ENCODE data around the gene PRDM16.

Gene PRDM16

DNA sequence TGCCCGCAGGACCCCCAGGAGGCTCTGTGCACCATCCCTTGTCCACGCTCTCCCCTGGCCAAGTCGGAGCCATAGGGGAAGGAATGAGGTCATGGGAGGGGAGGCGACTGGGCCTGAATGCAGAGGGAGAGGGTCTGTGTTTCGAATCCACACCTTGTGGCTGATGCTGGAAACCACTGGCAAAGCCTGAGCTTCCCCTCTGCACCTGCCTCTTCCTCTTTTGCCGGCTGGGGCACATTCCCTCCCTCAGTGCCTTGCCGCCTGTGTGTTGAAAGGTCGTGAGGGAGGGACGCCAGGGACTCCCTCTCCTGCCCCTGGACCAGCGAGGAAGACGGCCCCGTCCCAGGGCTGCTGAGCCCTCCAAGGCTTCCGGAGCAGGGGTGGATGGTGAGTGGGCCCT lies 27.3 kb downstream of the PRDM16 start:
- Histone ChIP-seq H3K4me3 (ENCODE audit: low read length in 2 of 2) (no peak overlapping the region), H3K27me3 (ENCODE audit: control insufficient read depth in 1 of 2, insufficient read depth in 2 of 2, low read length in 2 of 2) (no peaks in the 10 kb centered on the region)

DNA sequence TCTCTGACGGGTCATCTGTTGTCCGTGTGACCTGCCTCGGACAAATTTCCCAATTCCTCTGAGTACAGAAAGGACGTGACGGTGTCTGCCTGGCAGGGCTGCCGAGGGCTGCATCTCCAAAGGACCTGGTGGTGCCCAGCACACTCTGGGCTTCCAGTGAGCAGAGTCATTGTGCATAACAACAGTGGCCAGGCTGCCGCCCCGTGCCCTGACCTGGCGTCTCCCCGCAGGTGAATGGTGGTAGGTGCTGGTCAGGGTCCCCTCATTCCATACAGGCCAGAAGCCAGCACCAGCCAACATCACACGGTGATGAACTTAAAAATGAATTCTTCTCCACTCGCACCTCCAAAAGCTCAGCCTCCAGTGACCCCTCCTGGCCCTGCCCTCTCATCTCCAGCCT lies 28.2 kb downstream of the PRDM16 start:
- Histone ChIP-seq H3K27ac (ENCODE audit: low read length) (no peak overlapping the region), H3K4me1 (ENCODE audit: control insufficient read depth, insufficient read depth, low read length) (peaks cover 3% of the 10 kb centered on the region), H3K36me3 (ENCODE audit: control insufficient read depth in 2 of 2, insufficient read depth in 2 of 2, low read length in 2 of 2) (no peaks in the 10 kb centered on the region), H3K9ac (ENCODE audit: low read length in 2 of 2) (no peak overlapping the region), H3K27me3 (ENCODE audit: control insufficient read depth in 1 of 2, insufficient read depth in 2 of 2, low read length in 2 of 2) (no peaks in the 10 kb centered on the region), H3K4me3 (ENCODE audit: low read length in 2 of 2) (no peak overlapping the region), H3K9me3 (ENCODE audit: control insufficient read depth in 2 of 2, low read length in 2 of 2) (no peaks in the 10 kb centered on the region)

More for the DNA sequence above, 27.3 kb downstream of the PRDM16 start:
- Histone ChIP-seq H3K9ac (ENCODE audit: low read length in 2 of 2) (no peak overlapping the region), H3K27ac (ENCODE audit: low read length) (no peak overlapping the region), H3K36me3 (ENCODE audit: control insufficient read depth in 2 of 2, insufficient read depth in 2 of 2, low read length in 2 of 2) (no peaks in the 10 kb centered on the region), H3K4me1 (ENCODE audit: control insufficient read depth, insufficient read depth, low read length) (peaks cover 3% of the 10 kb centered on the region), H3K9me3 (ENCODE audit: control insufficient read depth in 2 of 2, low read length in 2 of 2) (no peaks in the 10 kb centered on the region)

DNA sequence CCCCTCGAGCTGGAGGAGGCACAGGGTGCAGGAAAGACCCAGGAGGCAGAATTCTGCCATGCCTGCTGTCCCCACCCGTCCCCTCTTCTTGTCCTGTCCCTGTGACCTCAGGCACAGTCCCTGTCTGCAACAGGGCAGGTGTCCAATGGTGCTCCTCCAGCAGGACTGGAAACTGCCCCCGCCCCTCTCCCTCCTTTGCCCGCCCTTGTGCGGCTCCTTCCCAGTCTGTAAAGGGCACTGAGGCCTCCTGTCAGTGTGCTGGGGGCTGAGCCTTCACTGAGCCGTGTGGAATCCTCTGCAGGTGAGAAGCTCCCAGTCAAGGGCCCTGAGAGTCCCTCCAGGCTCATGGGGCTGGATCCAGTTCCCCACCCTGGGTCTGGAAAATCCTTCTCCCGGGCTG lies 28.9 kb downstream of the PRDM16 start:
- no peaks in the 10 kb centered on the region for H3K27me3 ChIP-seq (ENCODE audit: control insufficient read depth in 1 of 2, insufficient read depth in 2 of 2, low read length in 2 of 2)
- no peaks in the 10 kb centered on the region for H3K36me3 ChIP-seq (ENCODE audit: control insufficient read depth in 2 of 2, insufficient read depth in 2 of 2, low read length in 2 of 2)
- peaks cover 3% of the 10 kb centered on the region for H3K4me1 ChIP-seq (ENCODE audit: control insufficient read depth, insufficient read depth, low read length)
- H3K9me3 ChIP-seq (ENCODE audit: control insufficient read depth in 2 of 2, low read length in 2 of 2) = no peaks in the 10 kb centered on the region
- H3K4me3 ChIP-seq (ENCODE audit: low read length in 2 of 2) = no peak overlapping the region
- H3K27ac ChIP-seq (ENCODE audit: low read length) = no peak overlapping the region
- no peak overlapping the region for H3K9ac ChIP-seq (ENCODE audit: low read length in 2 of 2)

- no peak overlapping the region for H3K9ac ChIP-seq (ENCODE audit: low read length in 2 of 2)
- H3K9me3 ChIP-seq (ENCODE audit: control insufficient read depth in 2 of 2, low read length in 2 of 2) = no peaks in the 10 kb centered on the region
- no peaks in the 10 kb centered on the region for H3K27me3 ChIP-seq (ENCODE audit: control insufficient read depth in 1 of 2, insufficient read depth in 2 of 2, low read length in 2 of 2)
- no peaks in the 10 kb centered on the region for H3K36me3 ChIP-seq (ENCODE audit: control insufficient read depth in 2 of 2, insufficient read depth in 2 of 2, low read length in 2 of 2)
- H3K4me1 ChIP-seq (ENCODE audit: control insufficient read depth, insufficient read depth, low read length) = peaks cover 3% of the 10 kb centered on the region
- H3K4me3 ChIP-seq (ENCODE audit: low read length in 2 of 2) = no peak overlapping the region
- no peak overlapping the region for H3K27ac ChIP-seq (ENCODE audit: low read length)
These were observed 30.9 kb downstream of the PRDM16 start for GRCh38 chr1:3099861-3100260.

DNA sequence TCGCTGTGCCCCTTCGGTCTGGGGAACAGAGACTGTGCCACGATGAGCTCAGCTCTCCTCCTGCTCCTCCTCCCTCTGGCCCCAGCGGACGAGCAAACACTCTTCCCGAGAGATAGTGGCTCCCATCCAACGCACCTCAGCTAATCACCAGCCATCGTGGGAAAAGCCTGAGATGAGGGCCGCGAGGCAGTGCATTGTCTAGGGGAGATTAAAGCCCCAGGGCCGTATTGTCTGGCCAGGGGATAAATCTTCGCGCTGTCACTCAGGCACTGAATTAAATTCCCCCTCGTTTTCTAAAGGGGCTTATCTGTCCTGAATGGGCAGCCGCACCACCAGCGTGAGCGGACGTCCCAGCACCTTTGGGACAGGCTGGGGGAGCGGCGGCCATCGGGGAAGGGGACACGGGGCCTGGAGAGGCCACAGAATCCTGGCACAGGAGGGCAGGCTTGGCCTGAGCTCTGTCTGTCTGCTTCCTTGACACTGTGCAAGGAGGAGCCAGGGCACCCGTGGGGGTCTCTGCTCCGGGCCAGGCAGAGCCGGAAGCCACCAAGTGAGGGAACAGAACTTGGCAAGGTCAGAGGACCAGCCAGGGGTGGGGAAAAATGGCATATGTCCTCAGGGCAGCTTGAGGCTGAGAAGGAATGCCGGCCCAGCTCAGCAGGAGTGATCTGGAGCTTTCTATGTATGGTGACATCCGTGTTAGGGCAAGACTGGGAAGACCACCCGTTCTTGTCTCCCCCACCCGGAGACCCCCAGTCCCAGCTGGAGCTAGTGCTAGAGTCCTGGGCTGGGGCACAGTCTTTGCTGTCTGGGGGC lies 32.3 kb downstream of the PRDM16 start:
- H3K4me1 ChIP-seq (ENCODE audit: control insufficient read depth, insufficient read depth, low read length) = peaks cover 3% of the 10 kb centered on the region
- H3K27ac ChIP-seq (ENCODE audit: low read length) = no peak overlapping the region
- no peak overlapping the region for H3K4me3 ChIP-seq (ENCODE audit: low read length in 2 of 2)
- no peaks in the 10 kb centered on the region for H3K9me3 ChIP-seq (ENCODE audit: control insufficient read depth in 2 of 2, low read length in 2 of 2)
- H3K36me3 ChIP-seq (ENCODE audit: control insufficient read depth in 2 of 2, insufficient read depth in 2 of 2, low read length in 2 of 2) = no peaks in the 10 kb centered on the region
- peaks cover 0 to 1% of the 10 kb centered on the region in 2 donors for H3K27me3 ChIP-seq (ENCODE audit: control insufficient read depth in 1 of 2, insufficient read depth in 2 of 2, low read length in 2 of 2)
- no peak overlapping the region for H3K9ac ChIP-seq (ENCODE audit: low read length in 2 of 2)

DNA sequence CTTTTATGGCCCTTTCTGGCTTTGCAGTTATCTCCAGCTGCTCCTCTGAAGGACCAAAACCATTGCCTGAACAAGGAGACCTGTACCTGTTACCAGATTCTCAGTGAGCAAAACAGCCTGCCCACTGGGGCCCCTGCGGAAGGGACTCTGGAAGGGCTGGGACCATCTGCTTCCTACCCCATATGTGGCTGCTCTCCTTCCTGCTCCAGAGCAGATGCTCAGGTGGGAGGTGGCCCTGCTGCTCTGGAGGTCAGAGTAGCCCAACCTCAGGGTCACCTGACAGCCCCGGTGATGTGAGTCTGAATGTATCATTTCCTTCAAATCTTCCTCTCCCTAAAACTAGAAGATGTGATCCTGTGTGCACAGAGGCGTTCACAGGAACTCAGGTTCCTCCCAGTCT lies 33.6 kb downstream of the PRDM16 start:
- Histone ChIP-seq H3K4me1 (ENCODE audit: control insufficient read depth, insufficient read depth, low read length) (peaks cover 3% of the 10 kb centered on the region), H3K4me3 (ENCODE audit: low read length in 2 of 2) (no peak overlapping the region), H3K9me3 (ENCODE audit: control insufficient read depth in 2 of 2, low read length in 2 of 2) (peaks cover 0 to 1% of the 10 kb centered on the region in 2 donors), H3K9ac (ENCODE audit: low read length in 2 of 2) (no peak overlapping the region), H3K36me3 (ENCODE audit: control insufficient read depth in 2 of 2, insufficient read depth in 2 of 2, low read length in 2 of 2) (no peaks in the 10 kb centered on the region), H3K27me3 (ENCODE audit: control insufficient read depth in 1 of 2, insufficient read depth in 2 of 2, low read length in 2 of 2) (peaks cover 2 to 5% of the 10 kb centered on the region in 2 donors), H3K27ac (ENCODE audit: low read length) (no peak overlapping the region)

DNA sequence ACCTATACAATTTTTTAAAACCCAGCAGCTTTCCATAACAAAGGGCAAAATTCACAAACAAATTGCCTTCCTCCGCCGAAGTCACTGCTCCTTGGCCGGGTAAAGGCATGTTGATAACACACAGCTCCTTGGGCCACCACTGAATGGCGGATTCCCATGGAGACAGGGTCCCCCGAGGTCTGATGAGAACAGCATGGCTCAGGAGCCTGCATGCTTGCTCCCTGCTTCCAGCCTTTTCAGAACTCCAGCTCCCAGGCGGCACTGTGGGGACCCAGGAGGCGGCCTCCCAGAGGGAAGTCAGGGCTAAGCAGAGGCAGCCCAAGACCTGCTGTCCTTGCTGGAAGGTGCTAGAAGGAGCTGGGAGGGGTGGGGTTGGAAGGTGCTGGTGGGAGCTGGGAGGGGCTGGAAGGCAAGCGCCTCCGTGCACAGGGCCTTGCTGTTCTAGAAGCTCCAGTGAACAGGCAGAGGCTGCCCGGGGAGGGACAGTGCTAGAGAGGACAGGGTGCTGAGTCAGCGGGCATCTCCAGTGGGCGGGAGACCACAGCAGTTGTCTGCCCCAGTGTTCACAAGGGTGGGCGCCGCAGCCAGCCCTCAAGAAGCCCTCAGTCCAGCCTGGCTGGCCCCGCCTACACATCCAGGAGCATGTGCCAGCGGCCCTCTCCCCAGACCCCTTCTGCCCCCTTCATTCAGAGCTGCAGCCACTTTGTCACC lies 35.1 kb downstream of the PRDM16 start:
- H3K27me3 ChIP-seq (ENCODE audit: control insufficient read depth in 1 of 2, insufficient read depth in 2 of 2, low read length in 2 of 2) = peaks cover 4 to 5% of the 10 kb centered on the region in 2 donors
- H3K36me3 ChIP-seq (ENCODE audit: control insufficient read depth in 2 of 2, insufficient read depth in 2 of 2, low read length in 2 of 2) = no peaks in the 10 kb centered on the region
- H3K9me3 ChIP-seq (ENCODE audit: control insufficient read depth in 2 of 2, low read length in 2 of 2) = peaks cover 3 to 9% of the 10 kb centered on the region in 2 donors
- H3K9ac ChIP-seq (ENCODE audit: low read length in 2 of 2) = no peak overlapping the region
- peaks cover 3% of the 10 kb centered on the region for H3K4me1 ChIP-seq (ENCODE audit: control insufficient read depth, insufficient read depth, low read length)
- no peak overlapping the region for H3K27ac ChIP-seq (ENCODE audit: low read length)
- H3K4me3 ChIP-seq (ENCODE audit: low read length in 2 of 2) = no peak overlapping the region

DNA sequence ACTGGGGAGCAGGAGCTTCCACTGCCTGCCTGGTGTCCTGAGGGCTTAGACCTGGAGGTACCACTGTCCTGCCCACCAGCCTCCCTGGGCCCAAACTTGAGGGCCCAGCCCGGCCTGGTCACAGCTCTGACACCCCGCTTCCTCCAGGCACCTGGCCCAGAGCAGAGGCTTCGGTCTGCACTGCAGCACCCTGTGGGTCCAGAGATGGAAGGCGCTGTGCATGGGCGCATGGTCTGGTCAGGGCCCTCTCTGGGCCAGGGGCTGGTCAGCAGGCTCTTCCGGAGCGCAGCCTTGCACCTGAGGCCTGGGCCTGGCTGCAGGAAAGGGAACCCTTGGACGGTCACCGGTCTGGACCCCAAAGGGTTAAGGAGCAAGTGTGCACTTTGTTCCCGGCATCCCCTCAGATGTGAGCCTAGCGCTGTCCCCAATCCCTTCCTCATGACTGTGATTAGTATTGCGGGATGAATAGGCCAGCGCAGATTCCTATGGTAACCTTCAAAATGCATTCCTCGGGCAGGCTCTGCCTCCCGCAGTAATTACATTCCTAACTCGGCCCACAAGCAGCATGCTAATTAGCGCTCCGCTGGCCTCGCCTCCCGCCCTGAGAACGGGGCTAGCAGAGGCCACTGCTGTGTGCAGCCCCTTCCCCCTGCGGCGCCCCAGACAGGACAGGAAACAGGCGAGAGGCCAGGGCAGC lies 36.3 kb downstream of the PRDM16 start:
- H3K4me3 ChIP-seq (ENCODE audit: low read length in 2 of 2) = no peak overlapping the region
- no peaks in the 10 kb centered on the region for H3K4me1 ChIP-seq (ENCODE audit: control insufficient read depth, insufficient read depth, low read length)
- no peak overlapping the region for H3K27ac ChIP-seq (ENCODE audit: low read length)
- H3K9me3 ChIP-seq (ENCODE audit: control insufficient read depth in 2 of 2, low read length in 2 of 2) = peaks cover 3 to 9% of the 10 kb centered on the region in 2 donors
- peaks cover 4 to 5% of the 10 kb centered on the region in 2 donors for H3K27me3 ChIP-seq (ENCODE audit: control insufficient read depth in 1 of 2, insufficient read depth in 2 of 2, low read length in 2 of 2)
- H3K9ac ChIP-seq (ENCODE audit: low read length in 2 of 2) = no peak overlapping the region
- no peaks in the 10 kb centered on the region for H3K36me3 ChIP-seq (ENCODE audit: control insufficient read depth in 2 of 2, insufficient read depth in 2 of 2, low read length in 2 of 2)

DNA sequence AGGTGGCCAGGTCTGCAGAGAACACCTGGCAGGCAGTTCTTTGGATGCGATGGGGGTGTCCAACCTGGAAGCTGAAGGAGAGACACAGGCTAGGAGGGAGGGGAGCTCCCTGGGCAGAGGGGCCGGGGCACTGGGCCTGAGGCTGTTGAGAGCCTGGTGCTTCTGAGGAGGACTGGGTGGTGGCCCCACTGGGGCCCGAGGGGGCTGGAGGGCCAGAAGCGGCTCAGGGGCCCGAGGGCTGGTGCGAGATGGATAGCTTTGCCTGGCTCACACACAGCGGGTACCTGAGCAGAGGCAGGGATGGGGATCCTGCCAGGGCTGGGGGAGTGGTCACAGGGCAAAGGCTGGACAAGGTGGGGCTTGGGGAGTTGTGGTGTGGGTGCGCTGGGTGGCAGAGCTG lies 37.2 kb downstream of the PRDM16 start:
- H3K27me3 ChIP-seq (ENCODE audit: control insufficient read depth in 1 of 2, insufficient read depth in 2 of 2, low read length in 2 of 2) = peaks cover 4 to 5% of the 10 kb centered on the region in 2 donors
- H3K9ac ChIP-seq (ENCODE audit: low read length in 2 of 2) = no peak overlapping the region
- H3K4me1 ChIP-seq (ENCODE audit: control insufficient read depth, insufficient read depth, low read length) = no peaks in the 10 kb centered on the region
- no peak overlapping the region for H3K4me3 ChIP-seq (ENCODE audit: low read length in 2 of 2)
- no peak overlapping the region for H3K27ac ChIP-seq (ENCODE audit: low read length)
- H3K9me3 ChIP-seq (ENCODE audit: control insufficient read depth in 2 of 2, low read length in 2 of 2) = peaks cover 3 to 9% of the 10 kb centered on the region in 2 donors
- H3K36me3 ChIP-seq (ENCODE audit: control insufficient read depth in 2 of 2, insufficient read depth in 2 of 2, low read length in 2 of 2) = no peaks in the 10 kb centered on the region

DNA sequence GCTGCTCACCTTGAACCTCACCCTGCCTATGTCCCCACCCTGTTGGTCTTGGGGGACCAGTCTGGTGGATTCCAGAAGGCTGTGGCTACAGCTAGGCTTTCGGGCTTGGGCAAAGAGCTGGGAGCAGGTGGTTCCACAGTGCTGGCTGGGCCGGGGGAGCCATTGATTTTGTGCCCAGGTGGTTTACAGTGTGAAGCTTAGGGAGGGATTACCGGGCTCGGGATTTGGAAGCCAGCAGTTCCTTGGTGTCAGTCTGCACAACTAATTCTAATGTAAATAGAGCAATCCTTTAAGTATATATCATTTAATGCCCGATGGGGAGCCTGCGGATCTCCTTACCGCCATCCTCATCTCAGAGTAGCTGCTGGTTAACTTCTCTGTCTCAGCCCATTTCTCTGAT lies 38.2 kb downstream of the PRDM16 start:
- H3K4me3 ChIP-seq (ENCODE audit: low read length in 2 of 2) = no peak overlapping the region
- H3K4me1 ChIP-seq (ENCODE audit: control insufficient read depth, insufficient read depth, low read length) = no peaks in the 10 kb centered on the region
- H3K27me3 ChIP-seq (ENCODE audit: control insufficient read depth in 1 of 2, insufficient read depth in 2 of 2, low read length in 2 of 2) = peaks cover 4 to 5% of the 10 kb centered on the region in 2 donors
- H3K27ac ChIP-seq (ENCODE audit: low read length) = no peak overlapping the region
- no peaks in the 10 kb centered on the region for H3K36me3 ChIP-seq (ENCODE audit: control insufficient read depth in 2 of 2, insufficient read depth in 2 of 2, low read length in 2 of 2)
- H3K9me3 ChIP-seq (ENCODE audit: control insufficient read depth in 2 of 2, low read length in 2 of 2) = peaks cover 3 to 9% of the 10 kb centered on the region in 2 donors
- H3K9ac ChIP-seq (ENCODE audit: low read length in 2 of 2) = no peak overlapping the region
